GM06990 (cell line): ENCODE data around the gene DSCAM.

Source experiments
- DNase-seq: peaks from one replicate; pipeline ENCODE4 v3.0.0-alpha.2; 2011; ENCODE audit not compliant: insufficient read length; ENCODE audit errors: extremely low read depth
- H3K27me3 ChIP-seq: replicated peaks from 2 replicates; pipeline ENCODE4 v1.6.0; 2011; ENCODE audit warnings: low read length; ENCODE audit not compliant: control insufficient read depth, insufficient read depth
- H3K36me3 ChIP-seq: 2 replicates; pipeline ENCODE4 v1.5.1; 2011; ENCODE audit warnings: low read length; ENCODE audit not compliant: control insufficient read depth, insufficient read depth
- H3K4me3 ChIP-seq: replicated peaks from 2 replicates; pipeline ENCODE4 v1.5.1; 2011; ENCODE audit warnings: low read depth, mild to moderate bottlenecking, control low read depth, low read length
- TF ChIP-seq, protein P1 (sequence below): IDR thresholded peaks from 2 replicates; pipeline ENCODE4 v1.5.1; 2011; ENCODE audit warnings: low read length, control low read depth, mild to moderate bottlenecking, inconsistent platforms; ENCODE audit not compliant: insufficient read depth, poor library complexity, severe bottlenecking

Gene DSCAM

GRCh38 chr21:40675017-40675416 lies 171.9 kb downstream of the DSCAM start:
- H3K27me3 ChIP-seq = no peaks in the 10 kb centered on the region
- DNase-seq = no peak
- TF ChIP-seq, protein P1, sequence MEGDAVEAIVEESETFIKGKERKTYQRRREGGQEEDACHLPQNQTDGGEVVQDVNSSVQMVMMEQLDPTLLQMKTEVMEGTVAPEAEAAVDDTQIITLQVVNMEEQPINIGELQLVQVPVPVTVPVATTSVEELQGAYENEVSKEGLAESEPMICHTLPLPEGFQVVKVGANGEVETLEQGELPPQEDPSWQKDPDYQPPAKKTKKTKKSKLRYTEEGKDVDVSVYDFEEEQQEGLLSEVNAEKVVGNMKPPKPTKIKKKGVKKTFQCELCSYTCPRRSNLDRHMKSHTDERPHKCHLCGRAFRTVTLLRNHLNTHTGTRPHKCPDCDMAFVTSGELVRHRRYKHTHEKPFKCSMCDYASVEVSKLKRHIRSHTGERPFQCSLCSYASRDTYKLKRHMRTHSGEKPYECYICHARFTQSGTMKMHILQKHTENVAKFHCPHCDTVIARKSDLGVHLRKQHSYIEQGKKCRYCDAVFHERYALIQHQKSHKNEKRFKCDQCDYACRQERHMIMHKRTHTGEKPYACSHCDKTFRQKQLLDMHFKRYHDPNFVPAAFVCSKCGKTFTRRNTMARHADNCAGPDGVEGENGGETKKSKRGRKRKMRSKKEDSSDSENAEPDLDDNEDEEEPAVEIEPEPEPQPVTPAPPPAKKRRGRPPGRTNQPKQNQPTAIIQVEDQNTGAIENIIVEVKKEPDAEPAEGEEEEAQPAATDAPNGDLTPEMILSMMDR = no peak
- H3K4me3 ChIP-seq = no peak overlapping the region
- no peaks in the 10 kb centered on the region for H3K36me3 ChIP-seq

GRCh38 chr21:40672602-40673001 lies 174.4 kb downstream of the DSCAM start:
- DNase-seq = no peak
- Histone ChIP-seq H3K27me3 (no peaks in the 10 kb centered on the region), H3K36me3 (no peaks in the 10 kb centered on the region), H3K4me3 (no peak overlapping the region)
- TF ChIP-seq, protein P1 = no peak

GRCh38 chr21:40671716-40672115 lies 175.2 kb downstream of the DSCAM start:
- Histone ChIP-seq H3K4me3 (no peak overlapping the region), H3K36me3 (no peaks in the 10 kb centered on the region), H3K27me3 (no peaks in the 10 kb centered on the region)
- TF ChIP-seq, protein P1 = no peak
- DNase-seq = no peak

GRCh38 chr21:40668555-40669275 lies 178.2 kb downstream of the DSCAM start:
- Histone ChIP-seq H3K27me3 (no peaks in the 10 kb centered on the region), H3K36me3 (no peaks in the 10 kb centered on the region), H3K4me3 (no peak overlapping the region)
- DNase-seq = no peak
- TF ChIP-seq, protein P1 = no peak

GRCh38 chr21:40667967-40668366 lies 179.0 kb downstream of the DSCAM start:
- H3K27me3 ChIP-seq = no peaks in the 10 kb centered on the region
- no peak for DNase-seq
- H3K4me3 ChIP-seq = no peak overlapping the region
- H3K36me3 ChIP-seq = no peaks in the 10 kb centered on the region
- TF ChIP-seq, protein P1 = no peak

GRCh38 chr21:40662889-40663288 lies 184.1 kb downstream of the DSCAM start:
- Histone ChIP-seq H3K36me3 (no peaks in the 10 kb centered on the region), H3K4me3 (no peak overlapping the region), H3K27me3 (no peaks in the 10 kb centered on the region)
- TF ChIP-seq, protein P1 = no peak
- DNase-seq = no peak
